ENCODE data around the gene DUS3L.
A peak's percentile ranks its signal among the peaks of the same experiment; 100 is the strongest.
"Not testable (repeated sequence)": the region's sequence is repeated elsewhere in the genome, so short reads cannot be mapped to it uniquely, and the experiment has no call there.

Gene DUS3L

GRCh38 chr19:5772416-5772815 lies 18.5 kb downstream of the DUS3L start:
- no peak for DNase-seq (ENCODE audit: low spot score)

- no peak for DNase-seq (ENCODE audit: low spot score)
Observed at GRCh38 chr19:5767949-5768348, 23.0 kb downstream of the DUS3L start.

GRCh38 chr19:5765220-5765619 lies 25.7 kb downstream of the DUS3L start:
- no peak for DNase-seq (ENCODE audit: low spot score)

- DNase-seq (ENCODE audit: low spot score): no peak
Observed at GRCh38 chr19:5762608-5763217, 28.2 kb downstream of the DUS3L start.

- no peak for DNase-seq (ENCODE audit: low spot score)
Observed at GRCh38 chr19:5753743-5754142, 37.2 kb downstream of the DUS3L start.

- DNase-seq (ENCODE audit: low spot score): no peak
Observed at GRCh38 chr19:5751709-5752108, 39.3 kb downstream of the DUS3L start.

- no peak for DNase-seq (ENCODE audit: low spot score)
Observed at GRCh38 chr19:5749505-5749904, 41.5 kb downstream of the DUS3L start.

GRCh38 chr19:5748920-5749319 lies 42.0 kb downstream of the DUS3L start:
- not testable (repeated sequence) for DNase-seq (ENCODE audit: low spot score)

- not testable (repeated sequence) for DNase-seq (ENCODE audit: low spot score)
Observed at GRCh38 chr19:5744999-5745398, 46.0 kb downstream of the DUS3L start.

GRCh38 chr19:5743630-5744029 lies 47.3 kb downstream of the DUS3L start:
- DNase-seq (ENCODE audit: low spot score): peak; percentile 27

GRCh38 chr19:5742051-5742450 lies 48.9 kb downstream of the DUS3L start:
- no peak for DNase-seq (ENCODE audit: low spot score)

GRCh38 chr19:5738423-5738822 lies 52.5 kb downstream of the DUS3L start:
- no peak for DNase-seq (ENCODE audit: low spot score)

All from AG20443 (cell line).